H9 (cell line): ENCODE data around the gene MED13L. TPM values are rescaled to one million over a fixed set of nuclear protein-coding genes. Genes with fewer than 3 reads are reported as not detected.

Experiments
- DNase-seq: peaks from one replicate; pipeline ENCODE4 v3.0.0-alpha.2; 2017
- H2AFZ ChIP-seq: one replicate; pipeline ENCODE4 v1.6.1; 2013; ENCODE audit warnings: mild to moderate bottlenecking, low read length, control low read depth, moderate library complexity
- H2AK5ac ChIP-seq: 2 replicates; pipeline ENCODE4 v1.6.1; 2013; ENCODE audit warnings: low read length, control low read depth, mixed read lengths; ENCODE audit not compliant: insufficient read length
- H2BK120ac ChIP-seq: one replicate; pipeline ENCODE4 v1.6.1; 2013; ENCODE audit warnings: low read depth, mild to moderate bottlenecking, low read length, control low read depth, inconsistent platforms; ENCODE audit not compliant: poor library complexity, severe bottlenecking
- H2BK12ac ChIP-seq: 2 replicates; pipeline ENCODE4 v1.6.1; 2013; ENCODE audit warnings: low read length, control low read depth, mixed read lengths, low read depth; ENCODE audit not compliant: insufficient read length
- H2BK15ac ChIP-seq: 2 replicates; pipeline ENCODE4 v1.6.1; 2013; ENCODE audit warnings: low read depth, low read length, control low read depth
- H2BK20ac ChIP-seq: one replicate; pipeline ENCODE4 v1.6.1; 2013; ENCODE audit warnings: low read depth, mild to moderate bottlenecking, low read length, control low read depth, inconsistent platforms; ENCODE audit not compliant: poor library complexity, severe bottlenecking
- H2BK5ac ChIP-seq: 2 replicates; pipeline ENCODE4 v1.6.1; 2013; ENCODE audit warnings: low read length, control low read depth, mixed read lengths; ENCODE audit not compliant: insufficient read length
- H3K14ac ChIP-seq: 2 replicates; pipeline ENCODE4 v1.6.1; 2013; ENCODE audit warnings: low read length, control low read depth; ENCODE audit not compliant: insufficient read depth
- H3K18ac ChIP-seq: 2 replicates; pipeline ENCODE4 v1.6.1; 2013; ENCODE audit warnings: low read depth, mild to moderate bottlenecking, mixed read lengths, low read length, control low read depth; ENCODE audit not compliant: insufficient read length
- H3K23ac ChIP-seq: 2 replicates; pipeline ENCODE4 v1.6.1; 2013; ENCODE audit warnings: low read length, control low read depth, mixed read lengths, low read depth; ENCODE audit not compliant: insufficient read length
- H3K23me2 ChIP-seq: 2 replicates; pipeline ENCODE4 v1.6.1; 2013; ENCODE audit warnings: low read depth, mild to moderate bottlenecking, mixed read lengths, low read length, control low read depth; ENCODE audit not compliant: insufficient read length, poor library complexity, severe bottlenecking
- H3K27ac ChIP-seq: 2 replicates; pipeline ENCODE4 v1.5.1; 2013; ENCODE audit warnings: low read length, control low read depth, mixed read lengths, low read depth; ENCODE audit not compliant: insufficient read length
- H3K27me3 ChIP-seq: 2 replicates; pipeline ENCODE4 v1.6.1; 2013; ENCODE audit warnings: low read length, control low read depth, inconsistent platforms; ENCODE audit not compliant: insufficient read depth
- H3K4ac ChIP-seq: 2 replicates; pipeline ENCODE4 v1.6.1; 2013; ENCODE audit warnings: low read depth, mild to moderate bottlenecking, control low read depth, inconsistent platforms, low read length, moderate library complexity
- H3K4me1 ChIP-seq: 2 replicates; pipeline ENCODE4 v1.6.1; 2013; ENCODE audit warnings: low read length, control low read depth, inconsistent platforms; ENCODE audit not compliant: insufficient read depth
- H3K4me2 ChIP-seq: 2 replicates; pipeline ENCODE4 v1.6.1; 2013; ENCODE audit warnings: low read length, control low read depth, mixed read lengths; ENCODE audit not compliant: insufficient read length, insufficient read depth
- H3K56ac ChIP-seq: 2 replicates; pipeline ENCODE4 v1.6.1; 2013; ENCODE audit warnings: low read depth, mild to moderate bottlenecking, mixed read lengths, low read length, control low read depth; ENCODE audit not compliant: insufficient read length
- H3K79me1 ChIP-seq: 2 replicates; pipeline ENCODE4 v1.6.1; 2013; ENCODE audit warnings: low read depth, mild to moderate bottlenecking, moderate library complexity, low read length, control low read depth, inconsistent platforms; ENCODE audit not compliant: insufficient read depth, poor library complexity, severe bottlenecking
- H3K79me2 ChIP-seq: 2 replicates; pipeline ENCODE4 v1.6.1; 2013; ENCODE audit warnings: low read length, control low read depth, inconsistent platforms; ENCODE audit not compliant: insufficient read depth
- H3K9ac ChIP-seq: 2 replicates; pipeline ENCODE4 v1.6.1; 2013; ENCODE audit warnings: low read length, control low read depth, mixed read lengths; ENCODE audit not compliant: insufficient read length; ENCODE audit errors: extremely low read depth
- H3K9me3 ChIP-seq: one replicate; pipeline ENCODE4 v1.6.1; 2013; ENCODE audit warnings: low read depth, low read length, inconsistent platforms; ENCODE audit not compliant: control insufficient read depth
- H3T11ph ChIP-seq: one replicate; pipeline ENCODE4 v1.6.1; 2013; ENCODE audit warnings: mild to moderate bottlenecking, low read length, control low read depth, inconsistent platforms
- H4K20me1 ChIP-seq: one replicate; pipeline ENCODE4 v1.6.1; 2013; ENCODE audit not compliant: control insufficient read depth, insufficient read length, insufficient read depth
- H4K5ac ChIP-seq: 2 replicates; pipeline ENCODE4 v1.6.1; 2013; ENCODE audit warnings: low read depth, mild to moderate bottlenecking, mixed read lengths, low read length, control low read depth; ENCODE audit not compliant: insufficient read length
- H4K8ac ChIP-seq: replicated peaks from 2 replicates; pipeline ENCODE4 v1.6.1; 2013; ENCODE audit warnings: low read length, control low read depth, mixed read lengths, low read depth; ENCODE audit not compliant: insufficient read length
- H4K91ac ChIP-seq: 2 replicates; pipeline ENCODE4 v1.6.1; 2013; ENCODE audit warnings: low read depth, mild to moderate bottlenecking, moderate library complexity, mixed read lengths, low read length, control low read depth; ENCODE audit not compliant: insufficient read length
- H3K27ac Mint-ChIP-seq, 3 experiments: 2 replicates in 2 of 3; 3 replicates in 1 of 3; pipeline ENCODE4 v1.8.0; 2020 to 2021; ENCODE audit warnings: mixed read lengths in 3 of 3, mild to moderate bottlenecking in 1 of 3, moderate library complexity in 1 of 3
- H3K27me3 Mint-ChIP-seq: 2 replicates; pipeline ENCODE4 v1.8.0; 2021; ENCODE audit warnings: low read depth, mild to moderate bottlenecking, moderate library complexity, mixed read lengths
- H3K36me3 Mint-ChIP-seq, 3 experiments: 2 replicates in 2 of 3; 3 replicates in 1 of 3; pipeline ENCODE4 v1.8.0; 2020 to 2021; ENCODE audit warnings: low read depth in 3 of 3, mixed read lengths in 3 of 3; ENCODE audit not compliant: insufficient read depth in 1 of 3
- H3K4me1 Mint-ChIP-seq, 2 experiments: 2 replicates each; pipeline ENCODE4 v1.8.0; 2020; ENCODE audit warnings: mixed read lengths in 2 of 2
- H3K4me3 Mint-ChIP-seq, 2 experiments: 2 replicates in 1 of 2; 3 replicates in 1 of 2; pipeline ENCODE4 v1.8.0; 2020 to 2021; ENCODE audit warnings: mild to moderate bottlenecking in 2 of 2, mixed read lengths in 2 of 2, moderate library complexity in 1 of 2
- H3K9me3 Mint-ChIP-seq, 2 experiments: 2 replicates in 1 of 2; 3 replicates in 1 of 2; pipeline ENCODE4 v1.8.0; 2020; ENCODE audit warnings: mild to moderate bottlenecking in 2 of 2, mixed read lengths in 2 of 2, moderate library complexity in 1 of 2
- WGBS: extraction: QIAGEN DNeasy Blood & Tissue Kit; methylation state at CpG from one replicate; pipeline ENCODE4 v1.1.7; 2013; ENCODE audit warnings: missing lambda C conversion rate, low lambda C conversion rate, mixed read lengths; ENCODE audit not compliant: insufficient read length; ENCODE audit errors: extremely low coverage; 5-methylcytosine and 5-hydroxymethylcytosine counted together
- total RNA-seq: library from RNA; stranded (reverse); gene quantifications from 2 replicates; pipeline ENCODE4 v1.2.1, GENCODE V29; 2021
- TF ChIP-seq, protein P1 (sequence below): fragments of 200-600 bp; sonication (generic); conservative IDR thresholded peaks from 3 replicates; pipeline ENCODE4 v1.8.0; 2021; ENCODE audit warnings: antibody characterized with exemption, mild to moderate bottlenecking

Gene MED13L
- total RNA-seq, 1 experiment from 2014 or later: 52.4 TPM

GRCh38 chr12:116247377-116247776, 30.1 kb downstream of the MED13L start:
- H3K79me1 ChIP-seq: peaks cover 3% of the 10 kb centered on the region
- no peak overlapping the region for H4K91ac ChIP-seq
- H4K5ac ChIP-seq: no peak overlapping the region
- Mint-ChIP-seq H3K36me3 (peaks cover 5 to 26% (median 19%) of the 10 kb centered on the region in 3 experiments; a peak in 6 of 7 replicates), H3K9me3 (peaks cover 23 to 24% of the 10 kb centered on the region in 2 experiments), H3K27me3 (no peaks in the 10 kb centered on the region), H3K27ac (no peak overlapping the region), H3K4me3 (no peak overlapping the region), H3K4me1 (peaks cover 55 to 62% of the 10 kb centered on the region in 2 experiments)
- no peaks in the 10 kb centered on the region for H3K23me2 ChIP-seq
- H3K4ac ChIP-seq: no peak overlapping the region
- H3K4me2 ChIP-seq: no peak overlapping the region
- no peaks in the 10 kb centered on the region for H3K27me3 ChIP-seq
- no peak overlapping the region for H2BK15ac ChIP-seq
- H3K14ac ChIP-seq: no peak overlapping the region
- DNase-seq: no peak
- no peak overlapping the region for H3K56ac ChIP-seq
- H3K27ac ChIP-seq: no peak overlapping the region
- H2BK12ac ChIP-seq: no peak overlapping the region
- no peak overlapping the region for H2AK5ac ChIP-seq
- no peak overlapping the region for H3K9ac ChIP-seq
- no peak overlapping the region for H2BK120ac ChIP-seq
- no peak overlapping the region for H2AFZ ChIP-seq
- TF ChIP-seq, protein P1, sequence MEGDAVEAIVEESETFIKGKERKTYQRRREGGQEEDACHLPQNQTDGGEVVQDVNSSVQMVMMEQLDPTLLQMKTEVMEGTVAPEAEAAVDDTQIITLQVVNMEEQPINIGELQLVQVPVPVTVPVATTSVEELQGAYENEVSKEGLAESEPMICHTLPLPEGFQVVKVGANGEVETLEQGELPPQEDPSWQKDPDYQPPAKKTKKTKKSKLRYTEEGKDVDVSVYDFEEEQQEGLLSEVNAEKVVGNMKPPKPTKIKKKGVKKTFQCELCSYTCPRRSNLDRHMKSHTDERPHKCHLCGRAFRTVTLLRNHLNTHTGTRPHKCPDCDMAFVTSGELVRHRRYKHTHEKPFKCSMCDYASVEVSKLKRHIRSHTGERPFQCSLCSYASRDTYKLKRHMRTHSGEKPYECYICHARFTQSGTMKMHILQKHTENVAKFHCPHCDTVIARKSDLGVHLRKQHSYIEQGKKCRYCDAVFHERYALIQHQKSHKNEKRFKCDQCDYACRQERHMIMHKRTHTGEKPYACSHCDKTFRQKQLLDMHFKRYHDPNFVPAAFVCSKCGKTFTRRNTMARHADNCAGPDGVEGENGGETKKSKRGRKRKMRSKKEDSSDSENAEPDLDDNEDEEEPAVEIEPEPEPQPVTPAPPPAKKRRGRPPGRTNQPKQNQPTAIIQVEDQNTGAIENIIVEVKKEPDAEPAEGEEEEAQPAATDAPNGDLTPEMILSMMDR: no peak
- H2BK5ac ChIP-seq: no peak overlapping the region
- no peak overlapping the region for H2BK20ac ChIP-seq
- no peaks in the 10 kb centered on the region for H4K20me1 ChIP-seq
- H3K79me2 ChIP-seq: peaks cover 15% of the 10 kb centered on the region; the same call in 1 of the 2 replicates
- H3K23ac ChIP-seq: no peak overlapping the region
- H4K8ac ChIP-seq: no peak overlapping the region
- H3K9me3 ChIP-seq: no peaks in the 10 kb centered on the region
- no peak overlapping the region for H3K18ac ChIP-seq
- no peak overlapping the region for H3T11ph ChIP-seq
- peaks cover 4% of the 10 kb centered on the region; the same call in 1 of the 2 replicates for H3K4me1 ChIP-seq
- WGBS: no CpG with 5 or more reads among the region's 3 CpGs
